ENCODE measurements around the gene METTL9.

Gene METTL9

DNA sequence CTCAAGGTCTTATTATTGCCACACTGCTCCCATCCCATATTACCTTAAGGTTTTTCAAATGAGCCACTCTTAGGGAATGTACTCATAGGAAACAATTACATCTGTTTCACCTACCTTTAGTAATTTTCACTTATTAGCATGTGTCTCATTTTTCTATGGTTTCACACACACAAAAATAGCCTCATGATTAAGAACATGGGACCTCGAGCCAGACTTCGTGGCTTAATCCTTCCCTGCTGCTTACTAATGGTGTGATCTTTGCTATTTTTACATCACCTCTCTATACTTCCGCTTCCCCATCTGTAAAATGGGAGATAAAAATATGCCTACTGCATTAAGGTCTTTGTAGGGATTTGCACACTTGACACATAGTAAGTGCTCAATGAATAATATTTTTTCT lies 102.9 kb downstream of the METTL9 start:
- TF ChIP-seq TAF1 (IDR thresholded peaks at IDR 0.05; ENCODE audit: borderline replicate concordance, low read depth, low read length) (no peak), POLR2A (IDR thresholded peaks at IDR 0.05; ENCODE audit: low read depth, low read length) (no peak), POLR2AphosphoS5 (IDR thresholded peaks at IDR 0.05; ENCODE audit: low read depth, low read length) (no peak)
- no peak for DNase-seq (ENCODE audit: insufficient read length)
- no peak for FAIRE-seq

DNA sequence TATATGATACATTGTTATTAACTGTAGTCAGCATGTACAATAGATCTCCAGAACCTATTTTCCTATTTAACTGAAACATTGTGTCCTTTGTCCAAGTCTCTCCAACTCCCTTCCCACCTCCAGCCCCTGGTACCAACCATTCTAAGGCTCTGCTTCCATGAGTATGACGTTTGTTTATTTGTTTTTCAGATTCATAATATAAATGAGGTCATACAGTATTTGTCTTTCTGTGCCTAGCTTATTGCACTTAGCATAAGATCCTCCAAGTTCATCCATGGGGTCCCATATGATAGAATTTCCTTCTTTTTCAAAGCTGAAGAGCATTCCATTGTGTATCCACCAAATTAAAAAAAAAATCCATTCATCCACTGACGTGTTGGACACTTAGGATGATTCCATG lies 103.8 kb downstream of the METTL9 start:
- no peak for DNase-seq (ENCODE audit: insufficient read length)
- no peak for TF ChIP-seq TAF1 (IDR thresholded peaks at IDR 0.05; ENCODE audit: borderline replicate concordance, low read depth, low read length)
- no peak for TF ChIP-seq POLR2A (IDR thresholded peaks at IDR 0.05; ENCODE audit: low read depth, low read length)
- TF ChIP-seq POLR2AphosphoS5 (IDR thresholded peaks at IDR 0.05; ENCODE audit: low read depth, low read length) = no peak
- no peak for FAIRE-seq

DNA sequence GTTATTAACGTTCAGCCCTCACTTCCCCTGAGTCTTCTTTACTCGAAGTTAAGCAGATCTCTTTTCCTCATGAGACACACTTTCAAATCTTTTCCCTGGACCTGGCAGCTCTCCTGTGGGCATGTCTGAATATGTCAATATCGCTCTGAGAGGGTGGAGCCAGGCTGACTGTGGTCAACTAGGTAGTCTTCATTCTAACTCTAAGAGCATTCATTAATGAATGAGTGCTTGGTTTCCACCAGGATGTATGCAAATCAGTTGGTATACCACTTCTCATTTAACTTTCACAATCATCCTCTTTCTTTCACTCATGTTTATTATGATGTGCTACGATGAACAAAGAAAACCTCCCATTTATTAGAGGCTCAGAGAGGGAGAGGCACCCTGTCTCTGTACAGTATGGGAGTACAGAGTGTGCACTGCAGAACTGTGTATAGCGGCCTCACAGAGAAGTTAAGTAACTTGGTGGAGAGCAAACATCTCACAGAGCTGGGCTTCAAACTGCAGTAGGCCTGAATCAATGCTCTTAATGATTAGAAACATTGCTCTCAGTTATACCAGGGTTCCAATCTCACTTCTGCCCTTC lies 104.3 kb downstream of the METTL9 start:
- peak; percentile 38 for FAIRE-seq
- no peak for DNase-seq (ENCODE audit: insufficient read length)
- TF ChIP-seq TAF1 (IDR thresholded peaks at IDR 0.05; ENCODE audit: borderline replicate concordance, low read depth, low read length) (no peak), POLR2AphosphoS5 (IDR thresholded peaks at IDR 0.05; ENCODE audit: low read depth, low read length) (no peak), POLR2A (IDR thresholded peaks at IDR 0.05; ENCODE audit: low read depth, low read length) (no peak)

GRCh38 chr16:21704266-21704665 lies 104.9 kb downstream of the METTL9 start:
- FAIRE-seq (no peak), DNase-seq (ENCODE audit: insufficient read length) (no peak)
- no peak for TF ChIP-seq TAF1 (IDR thresholded peaks at IDR 0.05; ENCODE audit: borderline replicate concordance, low read depth, low read length)
- TF ChIP-seq POLR2AphosphoS5 (IDR thresholded peaks at IDR 0.05; ENCODE audit: low read depth, low read length) = no peak
- TF ChIP-seq POLR2A (IDR thresholded peaks at IDR 0.05; ENCODE audit: low read depth, low read length) = no peak

DNA sequence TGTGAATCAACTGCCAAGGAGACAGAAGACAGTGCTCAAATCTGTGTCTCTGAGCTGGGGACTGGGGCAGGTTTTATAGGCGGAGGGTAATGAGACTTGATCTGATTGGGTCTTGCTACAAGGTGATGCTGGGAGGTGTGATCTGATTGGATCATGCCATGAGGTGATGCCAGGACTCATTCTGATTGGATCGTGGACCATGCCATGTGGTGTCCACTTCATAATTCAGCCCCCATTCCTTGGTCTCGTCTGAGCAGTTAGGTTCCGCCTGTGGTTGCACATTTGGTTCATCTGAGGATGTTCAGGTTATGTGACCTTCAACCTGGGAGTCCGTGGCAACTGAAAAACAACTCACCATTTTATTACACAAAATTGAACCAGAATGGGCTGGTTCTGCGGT lies 105.4 kb downstream of the METTL9 start:
- FAIRE-seq (no peak), DNase-seq (ENCODE audit: insufficient read length) (no peak)
- no peak for TF ChIP-seq POLR2AphosphoS5 (IDR thresholded peaks at IDR 0.05; ENCODE audit: low read depth, low read length)
- no peak for TF ChIP-seq TAF1 (IDR thresholded peaks at IDR 0.05; ENCODE audit: borderline replicate concordance, low read depth, low read length)
- TF ChIP-seq POLR2A (IDR thresholded peaks at IDR 0.05; ENCODE audit: low read depth, low read length) = no peak
